PC-9 (cell line): ENCODE data around the gene MYL6B. TPM values are rescaled to one million over a fixed set of nuclear protein-coding genes. Genes with fewer than 3 reads are reported as not detected.

ENCODE experiments used
- Bru-seq: library from RNA; stranded (reverse); fragments of 400-500 nt; gene quantifications from one replicate; lab custom pipeline; 2021; lab: Mats Ljungman, UMichigan
- BruChase-seq, 2 experiments: library from RNA; stranded (reverse); fragments of 400-500 nt; gene quantifications; one replicate each; lab custom pipeline; 2021; lab: Mats Ljungman, UMichigan
- BruUV-seq: library from RNA; stranded (reverse); fragments of 400-500 nt; replicated peaks from 2 replicates; lab custom pipeline; 2021; lab: Mats Ljungman, UMichigan
- CTCF ChIA-PET: fragments of 300-600 bp; sonication (Branson Sonifier 250); formaldehyde crosslinking; loops from one replicate; lab custom pipeline; 2022; ENCODE audit warnings: antibody characterized with exemption; lab: Charles Lee
- POLR2A ChIA-PET: fragments of 300-600 bp; sonication (Branson Sonifier 250); formaldehyde crosslinking; loops from one replicate; lab custom pipeline; 2022; ENCODE audit warnings: antibody characterized with exemption; ENCODE audit not compliant: unreplicated experiment; lab: Charles Lee
- DNase-seq, 2 experiments: peaks; one replicate each; pipeline versions ENCODE4 v3.0.0 to v3.0.0-alpha.2; 2015 to 2022; ENCODE audit warnings: mixed read lengths in 1 of 2
- H2AFZ ChIP-seq: fragments of 200-600 bp; sonication (generic); 2 replicates; pipeline ENCODE4 v1.8.1; 2017; ENCODE audit warnings: antibody characterized with exemption
- H3F3A ChIP-seq: fragments of 200-600 bp; sonication (generic); 2 replicates; pipeline ENCODE4 v1.8.1; 2017; ENCODE audit warnings: antibody characterized with exemption, mild to moderate bottlenecking, low read depth; ENCODE audit not compliant: insufficient read depth
- H3K27ac ChIP-seq: fragments of 200-600 bp; sonication (generic); 2 replicates; pipeline ENCODE4 v1.6.1; 2016; ENCODE audit warnings: mixed run types
- H3K27me3 ChIP-seq: fragments of 200-600 bp; sonication (generic); 2 replicates; pipeline ENCODE4 v1.6.1; 2016; ENCODE audit warnings: low read depth, mixed run types; ENCODE audit not compliant: insufficient read depth
- H3K36me3 ChIP-seq: fragments of 200-600 bp; sonication (generic); 2 replicates; pipeline ENCODE4 v1.6.1; 2016; ENCODE audit warnings: low read depth, mixed run types
- H3K4me1 ChIP-seq: fragments of 200-600 bp; sonication (generic); replicated peaks from 2 replicates; pipeline ENCODE4 v1.6.1; 2016; ENCODE audit warnings: mixed run types; ENCODE audit not compliant: insufficient read depth
- H3K4me2 ChIP-seq: fragments of 200-600 bp; sonication (generic); 2 replicates; pipeline ENCODE4 v1.6.1; 2017; ENCODE audit warnings: mixed run types
- H3K4me3 ChIP-seq: fragments of 200-600 bp; sonication (generic); 2 replicates; pipeline ENCODE4 v1.6.1; 2016; ENCODE audit warnings: mixed run types
- H3K79me2 ChIP-seq: fragments of 200-600 bp; sonication (generic); 2 replicates; pipeline ENCODE4 v1.6.1; 2017; ENCODE audit warnings: low read depth, mixed run types
- H3K9me2 ChIP-seq: fragments of 200-600 bp; sonication (generic); 2 replicates; pipeline ENCODE4 v1.8.1; 2017; ENCODE audit warnings: mild to moderate bottlenecking; ENCODE audit not compliant: insufficient read depth
- H3K9me3 ChIP-seq: fragments of 200-600 bp; sonication (generic); 2 replicates; pipeline ENCODE4 v1.8.1; 2016; ENCODE audit warnings: low read depth; ENCODE audit not compliant: insufficient read depth
- H4K20me1 ChIP-seq: fragments of 200-600 bp; sonication (generic); 2 replicates; pipeline ENCODE4 v1.8.1; 2017; ENCODE audit not compliant: insufficient read depth
- EZH2 ChIP-seq: fragments of 200-600 bp; sonication (generic); IDR thresholded peaks from 2 replicates; pipeline ENCODE4 v1.8.0; 2017; ENCODE audit warnings: antibody characterized with exemption, low read depth
- intact Hi-C: fragments of 100-400 bp; cut with micrococcal nuclease; formaldehyde crosslinking; loops from one replicate; pipeline ENCODE4 v1.10.0; 2022; ENCODE audit not compliant: unreplicated experiment
- long read RNA-seq: library from polyadenylated mRNA; stranded (forward); transcript quantifications from one replicate; pipeline ENCODE4 v2.0.0, GENCODE V29; 2022
- total RNA-seq: library from RNA; stranded (reverse); gene quantifications from 2 replicates; pipeline ENCODE4 v1.2.3, GENCODE V29; 2021
- TF ChIP-seq, protein P1 (sequence below): fragments of 200-600 bp; sonication (generic); conservative IDR thresholded peaks from 2 replicates; pipeline ENCODE4 v1.6.1; 2017; ENCODE audit warnings: mixed run types, antibody characterized with exemption, mild to moderate bottlenecking, moderate library complexity

The MYL6B gene
- 120 and 121 TPM in 2 replicates for total RNA-seq
- Bru-seq, nascent RNA: percentile 66 among the genes with signal in this experiment
- BruChase-seq, experiment 1, labeled RNA remaining after a 2-hour chase: percentile 80 among the genes with signal in this experiment
- percentile 80 among the genes with signal in this experiment for BruChase-seq, experiment 2, labeled RNA remaining after a 6-hour chase
- long read RNA-seq, partial matches to known transcripts: 102 of 155 reads
- long read RNA-seq, other reads (novel, unspliced or antisense): 45 of 155 reads

- Histone ChIP-seq H3K9me3 (no peaks in the 10 kb centered on the region), H2AFZ (peak within 1 kb of the TSS; percentile 82), H4K20me1 (no peaks in the 10 kb centered on the region), H3K4me1 (peaks cover 27% of the 10 kb centered on the region), H3F3A (peaks cover 19% of the 10 kb centered on the region), H3K9me2 (no peaks in the 10 kb centered on the region), H3K27ac (peak within 1 kb of the TSS; percentile 83), H3K4me3 (peak within 1 kb of the TSS; percentile 77), H3K4me2 (peak within 1 kb of the TSS; percentile 88), H3K27me3 (no peaks in the 10 kb centered on the region), H3K36me3 (no peaks in the 10 kb centered on the region), H3K79me2 (peaks cover 9% of the 10 kb centered on the region; the same call in 1 of the 2 replicates)
- DNase-seq: peak; percentile 80 to 89
- intact Hi-C loops: loop anchor here (1.0 kb wide), 1 partner anchor 26 kb away; no protein-coding TSS in a partner anchor
- BruUV-seq: no TSS peak
- POLR2A ChIA-PET: interaction anchor here (0.6 to 0.7 kb wide), 2 partner anchors 35 to 208 kb away, joined by 3 read pairs; no protein-coding TSS in a partner anchor
- CTCF ChIA-PET: interaction anchor here (1.0 kb wide), 1 partner anchor 26 kb away, joined by 4 read pairs; no protein-coding TSS in a partner anchor
- TF ChIP-seq EZH2: no peak
- TF ChIP-seq, protein P1, sequence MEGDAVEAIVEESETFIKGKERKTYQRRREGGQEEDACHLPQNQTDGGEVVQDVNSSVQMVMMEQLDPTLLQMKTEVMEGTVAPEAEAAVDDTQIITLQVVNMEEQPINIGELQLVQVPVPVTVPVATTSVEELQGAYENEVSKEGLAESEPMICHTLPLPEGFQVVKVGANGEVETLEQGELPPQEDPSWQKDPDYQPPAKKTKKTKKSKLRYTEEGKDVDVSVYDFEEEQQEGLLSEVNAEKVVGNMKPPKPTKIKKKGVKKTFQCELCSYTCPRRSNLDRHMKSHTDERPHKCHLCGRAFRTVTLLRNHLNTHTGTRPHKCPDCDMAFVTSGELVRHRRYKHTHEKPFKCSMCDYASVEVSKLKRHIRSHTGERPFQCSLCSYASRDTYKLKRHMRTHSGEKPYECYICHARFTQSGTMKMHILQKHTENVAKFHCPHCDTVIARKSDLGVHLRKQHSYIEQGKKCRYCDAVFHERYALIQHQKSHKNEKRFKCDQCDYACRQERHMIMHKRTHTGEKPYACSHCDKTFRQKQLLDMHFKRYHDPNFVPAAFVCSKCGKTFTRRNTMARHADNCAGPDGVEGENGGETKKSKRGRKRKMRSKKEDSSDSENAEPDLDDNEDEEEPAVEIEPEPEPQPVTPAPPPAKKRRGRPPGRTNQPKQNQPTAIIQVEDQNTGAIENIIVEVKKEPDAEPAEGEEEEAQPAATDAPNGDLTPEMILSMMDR: no peak
Observed at GRCh38 chr12:56152132-56152755, at the start of gene MYL6B. Gene MYL6B, plus strand, starts transcription at chr12:56152587. Its CDS starts 1,332 bp downstream, at chr12:56153919.

DNA sequence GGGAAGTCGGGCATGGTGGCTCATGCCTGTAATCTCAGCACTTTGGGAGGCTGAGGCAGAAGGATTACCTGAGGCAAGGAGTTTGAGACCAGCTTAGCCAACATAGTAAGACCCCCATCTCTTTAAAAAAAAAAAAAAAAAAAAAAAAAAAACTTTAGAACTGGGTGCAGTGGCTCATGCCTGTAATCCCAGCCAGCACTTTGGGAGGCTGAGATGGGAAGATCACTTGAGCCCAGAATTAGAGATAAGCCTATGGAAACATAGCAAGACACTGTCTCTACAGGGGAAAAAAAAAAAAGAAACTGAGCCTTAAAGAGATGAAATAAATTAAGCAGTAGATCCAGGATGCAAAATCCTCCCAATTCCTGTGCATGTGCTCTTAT lies 49.7 kb upstream of the MYL6B start:
- H3K4me2 ChIP-seq: peak overlapping the region; percentile 82; the same call in 1 of the 2 replicates
- POLR2A ChIA-PET: no interaction called here
- TF ChIP-seq, protein P1: no peak
- TF ChIP-seq EZH2: no peak
- intact Hi-C loops: no loop called here
- H4K20me1 ChIP-seq: peaks cover 15% of the 10 kb centered on the region
- no peaks in the 10 kb centered on the region for H3K9me3 ChIP-seq
- no peak overlapping the region; the same call in 1 of the 2 replicates for H3K27ac ChIP-seq
- H3K27me3 ChIP-seq: no peaks in the 10 kb centered on the region
- H3K36me3 ChIP-seq: peaks cover 20% of the 10 kb centered on the region
- H3K79me2 ChIP-seq: peaks cover 33% of the 10 kb centered on the region
- H3K9me2 ChIP-seq: no peaks in the 10 kb centered on the region
- peaks cover 53% of the 10 kb centered on the region for H3F3A ChIP-seq
- BruUV-seq: no TSS peak
- DNase-seq: no peak
- no peak overlapping the region for H2AFZ ChIP-seq
- CTCF ChIA-PET: no interaction called here
- peaks cover 25% of the 10 kb centered on the region for H3K4me1 ChIP-seq
- no peak overlapping the region for H3K4me3 ChIP-seq

GRCh38 chr12:56103066-56103711 lies 49.2 kb upstream of the MYL6B start:
- Histone ChIP-seq H3K27me3 (no peaks in the 10 kb centered on the region), H3K79me2 (peaks cover 38% of the 10 kb centered on the region), H3K4me1 (peaks cover 25% of the 10 kb centered on the region), H3K27ac (peak overlapping the region; percentile 50), H3K9me2 (no peaks in the 10 kb centered on the region), H3K4me3 (peak overlapping the region; percentile 97), H3K9me3 (no peaks in the 10 kb centered on the region), H3F3A (peaks cover 58% of the 10 kb centered on the region), H2AFZ (peak overlapping the region; percentile 46; the same call in 1 of the 2 replicates), H3K4me2 (peak overlapping the region; percentile 82), H3K36me3 (peaks cover 25% of the 10 kb centered on the region), H4K20me1 (peaks cover 15% of the 10 kb centered on the region)
- intact Hi-C loops: no loop called here
- DNase-seq: no peak
- BruUV-seq: no TSS peak
- CTCF ChIA-PET: no interaction called here
- TF ChIP-seq EZH2: no peak
- TF ChIP-seq, protein P1: no peak
- POLR2A ChIA-PET: no interaction called here
